Glutamatergic neuron (in vitro differentiated cells): ENCODE results near the gene PLXNA2. TPM values are rescaled to one million over a fixed set of nuclear protein-coding genes. Genes with fewer than 3 reads are reported as not detected.

Experiments used
- DNase-seq: peaks from one replicate; pipeline ENCODE4 v3.0.0; 2022
- H3K27ac Mint-ChIP-seq: one replicate; pipeline ENCODE4 v1.8.0; 2020; ENCODE audit warnings: mild to moderate bottlenecking, mixed read lengths, inconsistent platforms; ENCODE audit not compliant: unreplicated experiment
- H3K27me3 Mint-ChIP-seq: one replicate; pipeline ENCODE4 v1.8.0; 2020; ENCODE audit warnings: mild to moderate bottlenecking, moderate library complexity, mixed read lengths, inconsistent platforms; ENCODE audit not compliant: unreplicated experiment
- H3K36me3 Mint-ChIP-seq: one replicate; pipeline ENCODE4 v1.8.0; 2020; ENCODE audit warnings: mild to moderate bottlenecking, mixed read lengths, inconsistent platforms; ENCODE audit not compliant: unreplicated experiment
- H3K4me1 Mint-ChIP-seq: one replicate; pipeline ENCODE4 v1.8.0; 2020; ENCODE audit warnings: mild to moderate bottlenecking, low read depth, mixed read lengths, inconsistent platforms; ENCODE audit not compliant: unreplicated experiment
- H3K4me3 Mint-ChIP-seq: one replicate; pipeline ENCODE4 v1.8.0; 2020; ENCODE audit warnings: mild to moderate bottlenecking, mixed read lengths, inconsistent platforms; ENCODE audit not compliant: unreplicated experiment
- H3K9me3 Mint-ChIP-seq: one replicate; pipeline ENCODE4 v1.8.0; 2020; ENCODE audit warnings: mild to moderate bottlenecking, moderate library complexity, mixed read lengths, inconsistent platforms; ENCODE audit not compliant: unreplicated experiment
- total RNA-seq: library from RNA; stranded (reverse); fragmentation: NEBNext Ultra II Directional; extraction: Animal tissue kit (Norgen Biotek cat#: 25700); gene quantifications from one replicate; pipeline ENCODE4 v1.2.1, GENCODE V29; 2021; ENCODE audit not compliant: unreplicated experiment
- TF ChIP-seq, protein P1 (sequence below): fragments of 200-600 bp; sonication (generic); IDR thresholded peaks from one replicate; pipeline ENCODE4 v1.5.0; 2021; ENCODE audit not compliant: partially characterized antibody, unreplicated experiment

PLXNA2 gene
- total RNA-seq, 1 donor from 2014 or later: 66.0 TPM

DNA sequence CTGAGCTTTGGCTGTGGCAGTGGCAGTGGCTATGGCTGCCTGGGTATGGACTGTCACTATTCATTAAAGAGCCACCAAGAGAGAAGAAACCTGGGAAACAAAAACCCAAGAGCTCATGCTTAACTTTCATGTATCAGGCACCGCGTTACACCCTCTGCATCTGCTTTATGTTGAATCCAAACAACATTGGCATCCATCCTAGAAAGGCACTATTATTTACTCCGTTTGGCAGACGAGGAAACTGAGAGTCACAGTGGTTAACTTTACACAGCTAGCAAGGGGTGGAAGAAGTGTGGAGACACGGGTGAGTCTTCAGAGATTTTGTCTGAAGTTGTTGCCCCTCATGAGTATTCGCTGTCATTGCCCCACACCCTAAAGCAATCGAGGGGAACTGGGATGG lies 63.8 kb downstream of the PLXNA2 start:
- Mint-ChIP-seq H3K27me3 (no peaks in the 10 kb centered on the region), H3K27ac (no peak overlapping the region), H3K4me1 (peaks cover 40% of the 10 kb centered on the region), H3K9me3 (no peaks in the 10 kb centered on the region), H3K36me3 (no peaks in the 10 kb centered on the region), H3K4me3 (no peak overlapping the region)
- DNase-seq: no peak
- TF ChIP-seq, protein P1, sequence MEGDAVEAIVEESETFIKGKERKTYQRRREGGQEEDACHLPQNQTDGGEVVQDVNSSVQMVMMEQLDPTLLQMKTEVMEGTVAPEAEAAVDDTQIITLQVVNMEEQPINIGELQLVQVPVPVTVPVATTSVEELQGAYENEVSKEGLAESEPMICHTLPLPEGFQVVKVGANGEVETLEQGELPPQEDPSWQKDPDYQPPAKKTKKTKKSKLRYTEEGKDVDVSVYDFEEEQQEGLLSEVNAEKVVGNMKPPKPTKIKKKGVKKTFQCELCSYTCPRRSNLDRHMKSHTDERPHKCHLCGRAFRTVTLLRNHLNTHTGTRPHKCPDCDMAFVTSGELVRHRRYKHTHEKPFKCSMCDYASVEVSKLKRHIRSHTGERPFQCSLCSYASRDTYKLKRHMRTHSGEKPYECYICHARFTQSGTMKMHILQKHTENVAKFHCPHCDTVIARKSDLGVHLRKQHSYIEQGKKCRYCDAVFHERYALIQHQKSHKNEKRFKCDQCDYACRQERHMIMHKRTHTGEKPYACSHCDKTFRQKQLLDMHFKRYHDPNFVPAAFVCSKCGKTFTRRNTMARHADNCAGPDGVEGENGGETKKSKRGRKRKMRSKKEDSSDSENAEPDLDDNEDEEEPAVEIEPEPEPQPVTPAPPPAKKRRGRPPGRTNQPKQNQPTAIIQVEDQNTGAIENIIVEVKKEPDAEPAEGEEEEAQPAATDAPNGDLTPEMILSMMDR: no peak

- H3K27ac Mint-ChIP-seq: no peak overlapping the region
- H3K4me1 Mint-ChIP-seq: peaks cover 41% of the 10 kb centered on the region
- H3K36me3 Mint-ChIP-seq: no peaks in the 10 kb centered on the region
- TF ChIP-seq, protein P1: no peak
- H3K9me3 Mint-ChIP-seq: no peaks in the 10 kb centered on the region
- H3K27me3 Mint-ChIP-seq: no peaks in the 10 kb centered on the region
- no peak for DNase-seq
- H3K4me3 Mint-ChIP-seq: no peak overlapping the region
Observed at GRCh38 chr1:208179961-208180409, 64.2 kb downstream of the PLXNA2 start.

DNA sequence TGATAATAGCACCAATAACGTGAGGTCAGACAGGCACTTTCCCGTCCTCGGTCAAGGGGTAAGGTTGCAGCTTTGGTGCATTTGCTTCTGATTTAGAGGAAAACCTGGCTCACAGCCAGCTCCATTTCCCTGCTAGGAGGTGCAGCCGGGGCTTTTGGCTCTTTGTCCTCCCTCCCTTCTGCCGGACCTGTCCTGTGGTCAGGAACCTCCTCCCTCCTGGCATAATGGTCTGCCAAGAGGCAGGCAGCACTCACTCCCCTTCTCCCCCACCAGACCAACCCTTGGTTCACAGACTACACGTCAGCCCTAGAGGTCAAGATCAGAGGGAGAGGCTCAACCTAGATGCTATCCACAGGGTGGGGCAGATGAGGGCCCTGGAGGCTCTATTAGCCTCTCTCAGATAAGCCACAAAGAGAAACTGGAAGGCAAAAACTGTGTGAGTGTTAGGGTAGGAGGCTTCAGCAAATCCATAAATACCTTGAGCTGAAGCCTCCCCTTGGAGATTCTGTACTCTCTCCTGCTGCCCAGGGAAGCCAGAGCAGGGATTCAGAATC lies 64.8 kb downstream of the PLXNA2 start:
- H3K4me3 Mint-ChIP-seq: no peak overlapping the region
- peaks cover under 1% of the 10 kb centered on the region for H3K27me3 Mint-ChIP-seq
- no peaks in the 10 kb centered on the region for H3K9me3 Mint-ChIP-seq
- H3K4me1 Mint-ChIP-seq: peaks cover 38% of the 10 kb centered on the region
- TF ChIP-seq, protein P1: no peak
- H3K36me3 Mint-ChIP-seq: no peaks in the 10 kb centered on the region
- no peak overlapping the region for H3K27ac Mint-ChIP-seq
- DNase-seq: no peak

- Mint-ChIP-seq H3K4me1 (peaks cover 45% of the 10 kb centered on the region), H3K27ac (no peak overlapping the region), H3K27me3 (peaks cover 5% of the 10 kb centered on the region), H3K9me3 (peaks cover 3% of the 10 kb centered on the region), H3K36me3 (no peaks in the 10 kb centered on the region), H3K4me3 (no peak overlapping the region)
- TF ChIP-seq, protein P1: no peak
- DNase-seq: no peak
Observed at GRCh38 chr1:208178091-208178529, 66.1 kb downstream of the PLXNA2 start.

DNA sequence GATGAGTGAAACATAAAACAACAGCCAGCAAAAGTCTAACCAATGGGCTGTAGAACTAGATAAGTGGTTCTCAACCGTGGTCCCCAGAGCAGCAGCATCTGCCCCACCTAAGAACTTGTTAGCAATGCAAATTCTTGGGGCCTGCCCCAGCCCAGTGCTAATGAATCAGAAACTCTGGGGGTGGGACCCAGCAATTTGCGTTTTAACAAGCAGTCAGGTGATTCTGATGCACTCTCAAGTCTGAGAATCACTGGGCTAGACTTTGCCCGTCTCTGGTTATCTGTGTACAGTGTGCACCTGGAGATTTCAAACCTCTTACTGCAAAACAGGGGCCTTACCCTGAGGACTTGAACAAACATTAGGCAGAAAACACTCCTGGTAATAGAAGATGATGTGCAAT lies 66.5 kb downstream of the PLXNA2 start:
- H3K27me3 Mint-ChIP-seq: peaks cover 5% of the 10 kb centered on the region
- no peak for DNase-seq
- H3K9me3 Mint-ChIP-seq: peaks cover 3% of the 10 kb centered on the region
- no peak overlapping the region for H3K27ac Mint-ChIP-seq
- no peak overlapping the region for H3K4me3 Mint-ChIP-seq
- TF ChIP-seq, protein P1: no peak
- H3K4me1 Mint-ChIP-seq: peaks cover 41% of the 10 kb centered on the region
- no peaks in the 10 kb centered on the region for H3K36me3 Mint-ChIP-seq
